SK-N-SH treated with all-trans-retinoic acid at 6 μM for 48 hours (cell line): ENCODE data around the gene DNAAF3.

ENCODE experiments used
- ESRRG ChIP-seq: fragments of 250-450 bp; sonication (Bioruptor Pico); IDR thresholded peaks from 2 replicates; pipeline ENCODE4 v1.6.1; 2021; ENCODE audit warnings: mild to moderate bottlenecking
- ISL1 ChIP-seq: fragments of 250-450 bp; sonication (Bioruptor Pico); IDR thresholded peaks from 2 replicates; pipeline ENCODE4 v2.1.2; 2022; ENCODE audit warnings: mild to moderate bottlenecking, moderate library complexity
- OSR1 ChIP-seq: fragments of 250-450 bp; sonication (Bioruptor Pico); IDR thresholded peaks from 2 replicates; pipeline ENCODE4 v1.8.0; 2022; ENCODE audit warnings: moderate library complexity, mild to moderate bottlenecking, inconsistent platforms
- PATZ1 ChIP-seq: fragments of 250-450 bp; sonication (Bioruptor Pico); IDR thresholded peaks from 2 replicates; pipeline ENCODE4 v1.8.0; 2020; ENCODE audit warnings: mild to moderate bottlenecking, moderate library complexity, borderline replicate concordance
- PPARA ChIP-seq: fragments of 250-450 bp; sonication (Bioruptor Pico); IDR thresholded peaks from 2 replicates; pipeline ENCODE4 v1.5.0; 2020; ENCODE audit warnings: mild to moderate bottlenecking, borderline replicate concordance
- RARB ChIP-seq: fragments of 250-450 bp; sonication (Bioruptor Pico); IDR thresholded peaks from 2 replicates; pipeline ENCODE4 v1.8.0; 2021; ENCODE audit warnings: mild to moderate bottlenecking, moderate library complexity
- ZFP3 ChIP-seq: fragments of 250-450 bp; sonication (Bioruptor Pico); IDR thresholded peaks from 2 replicates; pipeline ENCODE4 v1.5.0; 2020; ENCODE audit warnings: mild to moderate bottlenecking, moderate library complexity
- TF ChIP-seq, protein P1 (sequence below): fragments of 250-450 bp; sonication (Bioruptor Pico); IDR thresholded peaks from 2 replicates; pipeline ENCODE4 v1.5.1; 2020; ENCODE audit warnings: low read depth, mild to moderate bottlenecking, moderate library complexity
- TF ChIP-seq, protein P2 (sequence below): fragments of 250-450 bp; sonication (Bioruptor Pico); IDR thresholded peaks from 2 replicates; pipeline ENCODE4 v1.5.1; 2021; ENCODE audit warnings: mild to moderate bottlenecking, moderate library complexity

GRCh38 chr19:55137915-55138314 is 28.5 kb downstream of the DNAAF3 start:
- TF ChIP-seq PPARA (CRISPR knock-in tag) (no peak), OSR1 (CRISPR knock-in tag) (no peak), ESRRG (CRISPR knock-in tag) (no peak), PATZ1 (CRISPR knock-in tag) (no peak), ZFP3 (no peak), ISL1 (no peak), RARB (CRISPR knock-in tag) (no peak)
- TF ChIP-seq, protein P1, sequence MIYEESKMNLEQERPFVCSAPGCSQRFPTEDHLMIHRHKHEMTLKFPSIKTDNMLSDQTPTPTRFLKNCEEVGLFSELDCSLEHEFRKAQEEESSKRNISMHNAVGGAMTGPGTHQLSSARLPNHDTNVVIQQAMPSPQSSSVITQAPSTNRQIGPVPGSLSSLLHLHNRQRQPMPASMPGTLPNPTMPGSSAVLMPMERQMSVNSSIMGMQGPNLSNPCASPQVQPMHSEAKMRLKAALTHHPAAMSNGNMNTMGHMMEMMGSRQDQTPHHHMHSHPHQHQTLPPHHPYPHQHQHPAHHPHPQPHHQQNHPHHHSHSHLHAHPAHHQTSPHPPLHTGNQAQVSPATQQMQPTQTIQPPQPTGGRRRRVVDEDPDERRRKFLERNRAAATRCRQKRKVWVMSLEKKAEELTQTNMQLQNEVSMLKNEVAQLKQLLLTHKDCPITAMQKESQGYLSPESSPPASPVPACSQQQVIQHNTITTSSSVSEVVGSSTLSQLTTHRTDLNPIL (CRISPR knock-in tag) = no peak
- TF ChIP-seq, protein P2, sequence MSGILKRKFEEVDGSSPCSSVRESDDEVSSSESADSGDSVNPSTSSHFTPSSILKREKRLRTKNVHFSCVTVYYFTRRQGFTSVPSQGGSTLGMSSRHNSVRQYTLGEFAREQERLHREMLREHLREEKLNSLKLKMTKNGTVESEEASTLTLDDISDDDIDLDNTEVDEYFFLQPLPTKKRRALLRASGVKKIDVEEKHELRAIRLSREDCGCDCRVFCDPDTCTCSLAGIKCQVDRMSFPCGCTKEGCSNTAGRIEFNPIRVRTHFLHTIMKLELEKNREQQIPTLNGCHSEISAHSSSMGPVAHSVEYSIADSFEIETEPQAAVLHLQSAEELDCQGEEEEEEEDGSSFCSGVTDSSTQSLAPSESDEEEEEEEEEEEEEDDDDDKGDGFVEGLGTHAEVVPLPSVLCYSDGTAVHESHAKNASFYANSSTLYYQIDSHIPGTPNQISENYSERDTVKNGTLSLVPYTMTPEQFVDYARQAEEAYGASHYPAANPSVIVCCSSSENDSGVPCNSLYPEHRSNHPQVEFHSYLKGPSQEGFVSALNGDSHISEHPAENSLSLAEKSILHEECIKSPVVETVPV (CRISPR knock-in tag) = no peak
